ENCODE results near the gene ITK.

Gene ITK

DNA sequence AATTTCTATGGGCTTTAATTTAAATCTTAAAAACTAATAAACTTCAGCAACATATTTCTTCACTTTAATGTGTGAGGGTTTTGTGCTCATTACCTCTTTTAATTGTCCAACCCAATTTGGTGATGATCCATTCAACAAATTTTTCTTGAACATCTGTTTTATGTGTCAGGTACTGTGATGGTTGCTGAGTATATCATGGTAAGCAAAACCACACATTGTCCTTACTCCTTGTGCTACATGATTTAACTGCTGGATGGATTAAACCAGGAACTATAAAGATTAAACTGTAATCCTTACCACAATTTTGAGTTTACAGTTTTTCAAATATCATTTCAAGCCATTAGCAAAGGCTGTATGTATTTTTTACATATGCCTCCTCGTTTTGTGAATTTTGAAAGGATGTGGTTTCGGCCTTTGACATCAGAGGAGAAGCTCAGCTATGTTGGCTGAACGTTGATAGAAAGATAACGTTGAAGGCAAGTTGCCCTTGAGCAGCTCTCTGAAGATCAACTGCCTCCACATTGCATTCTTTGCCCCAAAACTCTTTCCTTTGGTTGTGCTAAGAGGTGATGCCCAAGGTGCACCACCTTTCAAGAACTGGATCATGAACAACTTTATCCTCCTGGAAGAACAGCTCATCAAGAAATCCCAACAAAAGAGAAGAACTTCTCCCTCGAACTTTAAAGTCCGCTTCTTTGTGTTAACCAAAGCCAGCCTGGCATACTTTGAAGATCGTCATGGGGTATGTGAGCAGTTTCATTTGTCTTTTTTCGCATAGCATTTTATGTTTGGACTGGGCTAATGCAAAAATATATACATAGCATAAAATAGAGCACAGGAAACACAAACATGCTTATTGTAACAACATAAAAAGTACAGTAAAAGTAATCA is at the start of gene ITK:
ITK (plus strand) TSS at position 467 of the 891 bp plus-strand sequence; CDS start at position 605, 138 bp downstream.
- peak in 1 of 2 donors; percentile 50 for DNase-seq (ENCODE audit: low read depth in 1 of 2, low spot score in 1 of 2)

DNA sequence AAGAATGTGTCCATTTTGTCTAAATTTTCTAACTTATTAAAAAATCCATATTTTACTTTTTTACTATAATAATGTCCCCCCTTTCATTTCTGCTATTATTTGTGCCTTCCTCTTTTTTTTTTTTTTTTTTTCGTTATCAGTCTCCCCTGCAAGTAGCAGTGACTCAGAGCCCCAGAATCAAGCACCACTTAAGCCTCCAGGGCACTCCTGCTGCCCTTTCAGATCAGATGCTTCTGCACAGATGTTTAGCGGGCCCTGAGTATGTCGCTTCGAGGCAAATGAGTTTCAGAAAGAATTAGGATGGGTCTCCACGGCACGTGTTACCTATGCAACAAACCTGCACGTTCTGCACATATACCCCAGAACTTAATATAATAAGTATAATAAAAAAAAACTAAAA is 49.7 kb upstream of the ITK start:
- DNase-seq (ENCODE audit: low read depth in 1 of 2, low spot score in 1 of 2) = no peak

- DNase-seq (ENCODE audit: low read depth in 1 of 2, low spot score in 1 of 2) = no peak
These were observed 48.4 kb upstream of the ITK start for GRCh38 chr5:157132281-157132612.

DNA sequence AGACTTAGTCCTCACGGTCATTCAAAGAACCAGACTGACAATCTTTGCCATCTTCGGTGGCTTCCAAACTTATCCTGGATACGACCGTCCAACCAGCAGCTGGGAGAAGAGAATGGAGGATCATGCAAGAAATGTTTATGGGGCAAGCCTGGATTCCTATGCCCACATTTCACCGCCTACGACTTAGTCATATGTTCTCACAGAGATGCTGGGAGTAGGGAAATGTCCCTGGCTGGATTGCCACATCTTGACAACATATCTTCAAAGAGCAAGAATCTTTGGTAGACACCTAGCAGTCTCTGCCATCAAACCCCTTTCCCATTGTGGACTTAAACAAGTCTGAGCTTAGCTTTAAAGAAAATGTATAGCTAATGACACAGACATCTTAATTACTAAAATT is 42.9 kb upstream of the ITK start:
- DNase-seq (ENCODE audit: low read depth in 1 of 2, low spot score in 1 of 2) = no peak

GRCh38 chr5:157142317-157143126 is 38.1 kb upstream of the ITK start, which contains the start of gene MED7:
MED7 (minus strand) TSS chr5:157142865; CDS start chr5:157139431, 3,434 bp downstream.
- DNase-seq (ENCODE audit: low read depth in 1 of 2, low spot score in 1 of 2) = peak; percentile 57 to 96

- peak in 1 of 2 donors; percentile 42 for DNase-seq (ENCODE audit: low read depth in 1 of 2, low spot score in 1 of 2)
These were observed 37.3 kb upstream of the ITK start for GRCh38 chr5:157143127-157143971.

GRCh38 chr5:157148734-157149615 is 31.7 kb upstream of the ITK start:
- peak; percentile 56 to 87 for DNase-seq (ENCODE audit: low read depth in 1 of 2, low spot score in 1 of 2)

GRCh38 chr5:157150995-157151394 is 29.6 kb upstream of the ITK start:
- no peak for DNase-seq (ENCODE audit: low read depth in 1 of 2, low spot score in 1 of 2)

DNA sequence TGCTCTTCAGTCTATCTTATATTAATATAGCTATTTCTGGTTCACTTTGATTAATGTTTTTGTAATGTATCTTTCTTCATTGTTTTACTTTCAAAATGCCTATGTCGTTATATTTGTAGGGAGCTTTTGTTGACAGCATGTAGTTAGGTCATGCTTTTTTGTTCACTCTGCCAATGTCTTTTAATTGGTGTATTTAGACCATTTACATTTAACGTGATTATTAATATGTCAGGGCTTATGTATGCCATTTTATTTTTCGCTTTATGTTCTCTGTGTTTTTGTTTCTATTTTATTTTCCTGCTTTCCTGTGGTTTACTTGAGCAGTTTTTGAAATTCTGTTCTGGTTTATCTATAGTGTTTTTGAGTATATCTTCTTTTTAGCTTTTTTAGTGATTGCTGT is 25.3 kb upstream of the ITK start:
- DNase-seq (ENCODE audit: low read depth in 1 of 2, low spot score in 1 of 2) = no peak

DNA sequence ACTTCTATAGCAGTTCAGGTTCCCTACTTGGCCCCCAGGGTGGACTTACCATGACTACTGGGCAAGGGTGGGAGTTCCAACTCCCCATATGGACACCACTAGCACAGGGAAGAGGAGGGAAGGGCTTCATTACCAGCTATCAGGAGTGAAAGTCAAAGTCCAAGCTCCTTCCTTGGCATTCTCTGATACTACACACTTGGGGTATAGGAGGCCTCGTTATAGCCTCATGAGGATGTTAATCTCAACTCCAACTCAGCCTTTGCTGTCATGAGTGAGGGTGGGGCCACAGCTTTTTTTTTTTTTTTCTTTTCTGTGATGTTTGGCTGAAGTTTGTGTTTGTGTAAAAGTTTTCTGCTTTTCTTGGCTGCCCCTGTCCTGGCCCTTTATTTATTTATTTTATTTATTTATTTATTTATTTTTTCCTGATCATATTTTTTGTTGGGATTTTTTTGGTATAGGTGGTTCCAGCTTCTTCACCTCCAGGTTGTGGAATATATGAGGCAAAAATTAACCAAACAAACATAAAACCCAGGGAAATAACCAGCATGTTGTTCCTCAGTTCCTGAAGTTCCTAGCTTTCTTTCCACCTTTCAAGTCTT is 23.2 kb upstream of the ITK start:
- DNase-seq (ENCODE audit: low read depth in 1 of 2, low spot score in 1 of 2) = no peak

GRCh38 chr5:157159209-157159751 is 21.4 kb upstream of the ITK start:
- no peak for DNase-seq (ENCODE audit: low read depth in 1 of 2, low spot score in 1 of 2)

DNA sequence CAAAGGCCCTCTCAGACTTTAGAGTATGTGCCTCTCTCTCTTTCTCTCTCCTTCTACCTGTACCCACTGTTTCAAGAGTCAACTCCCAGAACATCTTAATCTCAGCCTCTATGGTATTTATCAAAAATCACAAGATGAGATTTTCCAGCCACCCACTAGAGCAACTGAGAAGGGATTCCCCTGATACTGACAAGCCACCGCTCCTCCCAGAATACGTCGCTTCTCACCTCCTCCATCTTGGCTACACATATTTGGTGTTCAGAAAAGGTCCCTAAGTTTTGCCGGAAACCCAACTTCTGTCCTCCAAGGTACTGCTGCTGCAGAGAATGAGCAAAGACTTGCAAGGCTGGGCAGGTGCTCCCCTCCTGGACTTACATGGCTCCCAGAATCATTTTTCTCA is 20.6 kb upstream of the ITK start:
- DNase-seq (ENCODE audit: low read depth in 1 of 2, low spot score in 1 of 2) = no peak

DNA sequence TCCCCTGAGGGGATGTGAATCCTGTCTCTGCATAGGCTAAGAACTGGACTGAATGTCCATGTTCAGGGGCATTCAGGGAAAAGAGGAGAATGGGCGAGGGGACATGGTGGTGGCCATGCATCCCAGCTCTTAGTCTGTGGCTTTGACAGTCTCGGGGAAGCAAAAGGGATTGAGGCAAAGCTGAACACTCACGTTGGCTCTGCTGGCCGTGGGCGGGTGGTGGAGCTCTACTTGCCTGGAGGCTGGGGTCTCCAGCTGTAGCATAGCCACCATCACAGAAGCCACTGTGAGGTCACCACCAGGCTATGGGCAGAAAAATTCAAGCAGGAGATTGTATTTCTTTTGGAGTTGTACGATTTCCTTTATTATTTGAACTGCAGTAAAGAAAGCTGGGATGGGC is 18.6 kb upstream of the ITK start:
- no peak for DNase-seq (ENCODE audit: low read depth in 1 of 2, low spot score in 1 of 2)

GRCh38 chr5:157162919-157163510 is 17.6 kb upstream of the ITK start:
- no peak for DNase-seq (ENCODE audit: low read depth in 1 of 2, low spot score in 1 of 2)

- DNase-seq (ENCODE audit: low read depth in 1 of 2, low spot score in 1 of 2) = no peak
These were observed 16.1 kb upstream of the ITK start for GRCh38 chr5:157164521-157164920.

GRCh38 chr5:157165261-157165660 is 15.4 kb upstream of the ITK start:
- no peak for DNase-seq (ENCODE audit: low read depth in 1 of 2, low spot score in 1 of 2)

GRCh38 chr5:157165668-157166067 is 15.0 kb upstream of the ITK start:
- DNase-seq (ENCODE audit: low read depth in 1 of 2, low spot score in 1 of 2) = no peak

GRCh38 chr5:157166214-157167213 is 14.1 kb upstream of the ITK start, which contains the start of gene GARIN3:
GARIN3 (minus strand) TSS chr5:157166264; CDS start chr5:157166168, 96 bp downstream.
- DNase-seq (ENCODE audit: low read depth in 1 of 2, low spot score in 1 of 2) = no peak

Measured in activated CD4-positive, alpha-beta T cell treated with anti-CD3 and anti-CD28 coated beads, Interleukin-2, amount 50 U/mL, for 24 hours (primary cell).